ENCODE data around the gene LRRFIP2. TPM values are rescaled to one million over a fixed set of nuclear protein-coding genes. Genes with fewer than 3 reads are reported as not detected.
"Not testable (repeated sequence)": the region's sequence is repeated elsewhere in the genome, so short reads cannot be mapped to it uniquely, and the experiment has no call there.

Gene LRRFIP2
- 60.1 TPM for total RNA-seq

GRCh38 chr3:37174532-37175126 lies at the start of gene LRRFIP2:
Gene LRRFIP2, minus strand, starts transcription at chr3:37174582. Its CDS starts 25,599 bp downstream, at chr3:37148983.
- no peak for ATAC-seq
- DNase-seq (ENCODE audit: low spot score) = no peak
- intact Hi-C loops (cut with DNase I) = no loop called here

GRCh38 chr3:37223576-37223975 lies 49.2 kb upstream of the LRRFIP2 start:
- intact Hi-C loops (cut with DNase I) = no loop called here
- DNase-seq (ENCODE audit: low spot score) (no peak), ATAC-seq (no peak)

- no peak for DNase-seq (ENCODE audit: low spot score)
- intact Hi-C loops (cut with DNase I) = no loop called here
- ATAC-seq = no peak
Measured at GRCh38 chr3:37223141-37223558, 48.8 kb upstream of the LRRFIP2 start.

GRCh38 chr3:37222542-37222941 lies 48.2 kb upstream of the LRRFIP2 start:
- ATAC-seq; intact Hi-C loops (cut with DNase I); DNase-seq (ENCODE audit: low spot score): not testable (repeated sequence)

- DNase-seq (ENCODE audit: low spot score) = no peak
- ATAC-seq = no peak
- intact Hi-C loops (cut with DNase I) = no loop called here
Measured at GRCh38 chr3:37221407-37221806, 47.0 kb upstream of the LRRFIP2 start.

- DNase-seq (ENCODE audit: low spot score) (no peak), ATAC-seq (no peak)
- intact Hi-C loops (cut with DNase I) = no loop called here
Measured at GRCh38 chr3:37219266-37219665, 44.9 kb upstream of the LRRFIP2 start.

GRCh38 chr3:37218206-37218605 lies 43.8 kb upstream of the LRRFIP2 start:
- ATAC-seq (no peak), DNase-seq (ENCODE audit: low spot score) (no peak)
- intact Hi-C loops (cut with DNase I) = no loop called here

- no peak for ATAC-seq
- intact Hi-C loops (cut with DNase I) = no loop called here
- DNase-seq (ENCODE audit: low spot score) = no peak
Measured at GRCh38 chr3:37217098-37217849, 42.9 kb upstream of the LRRFIP2 start.

GRCh38 chr3:37216597-37217097 lies 42.3 kb upstream of the LRRFIP2 start:
- no peak for ATAC-seq
- DNase-seq (ENCODE audit: low spot score) = no peak
- intact Hi-C loops (cut with DNase I) = no loop called here

GRCh38 chr3:37214076-37214475 lies 39.7 kb upstream of the LRRFIP2 start:
- intact Hi-C loops (cut with DNase I) = loop anchor here (5.0 kb wide), 1 partner anchor 222 kb away; the partner anchor contains the start of genes EPM2AIP1 and MLH1
- DNase-seq (ENCODE audit: low spot score) (no peak), ATAC-seq (no peak)

- ATAC-seq (no peak), DNase-seq (ENCODE audit: low spot score) (no peak)
- intact Hi-C loops (cut with DNase I) = loop anchor here (5.0 kb wide), 1 partner anchor 218 kb away; the partner anchor contains the start of genes EPM2AIP1 and MLH1
Measured at GRCh38 chr3:37210230-37210629, 35.8 kb upstream of the LRRFIP2 start.

- DNase-seq (ENCODE audit: low spot score); intact Hi-C loops (cut with DNase I); ATAC-seq: not testable (repeated sequence)
Measured at GRCh38 chr3:37208576-37208975, 34.2 kb upstream of the LRRFIP2 start.

GRCh38 chr3:37208008-37208407 lies 33.6 kb upstream of the LRRFIP2 start:
- ATAC-seq; intact Hi-C loops (cut with DNase I); DNase-seq (ENCODE audit: low spot score): not testable (repeated sequence)

GRCh38 chr3:37206041-37206440 lies 31.7 kb upstream of the LRRFIP2 start:
- DNase-seq (ENCODE audit: low spot score); ATAC-seq; intact Hi-C loops (cut with DNase I): not testable (repeated sequence)

- intact Hi-C loops (cut with DNase I) = no loop called here
- ATAC-seq (no peak), DNase-seq (ENCODE audit: low spot score) (no peak)
Measured at GRCh38 chr3:37204314-37204713, 29.9 kb upstream of the LRRFIP2 start.

- ATAC-seq = no peak
Measured at GRCh38 chr3:37202035-37202434, 27.7 kb upstream of the LRRFIP2 start.

GRCh38 chr3:37200141-37200540 lies 25.8 kb upstream of the LRRFIP2 start:
- intact Hi-C loops (cut with DNase I) = no loop called here
- no peak for DNase-seq (ENCODE audit: low spot score)
- no peak for ATAC-seq

More at GRCh38 chr3:37202035-37202434, 27.7 kb upstream of the LRRFIP2 start:
- no peak for DNase-seq (ENCODE audit: low spot score)
- intact Hi-C loops (cut with DNase I) = no loop called here

- intact Hi-C loops (cut with DNase I) = no loop called here
- DNase-seq (ENCODE audit: low spot score) (no peak), ATAC-seq (no peak)
Measured at GRCh38 chr3:37198996-37199395, 24.6 kb upstream of the LRRFIP2 start.

GRCh38 chr3:37198547-37198946 lies 24.2 kb upstream of the LRRFIP2 start:
- DNase-seq (ENCODE audit: low spot score) (no peak), ATAC-seq (no peak)
- intact Hi-C loops (cut with DNase I) = no loop called here

- intact Hi-C loops (cut with DNase I) = no loop called here
Measured at GRCh38 chr3:37197810-37198371, 23.5 kb upstream of the LRRFIP2 start.

More at GRCh38 chr3:37197810-37198371, 23.5 kb upstream of the LRRFIP2 start:
- DNase-seq (ENCODE audit: low spot score) = no peak
- ATAC-seq = no peak
